ENCODE results near the gene ZDHHC17. TPM values are rescaled to one million over a fixed set of nuclear protein-coding genes. Genes with fewer than 3 reads are reported as not detected.

ZDHHC17 gene
- total and polyA plus RNA-seq, 2 donors (not counting 1 experiment from before 2014, with no cell fraction given), result 30.5 to 141 TPM

- no peak for DNase-seq (ENCODE audit: low read depth in 2 of 2)
- no peaks in the 10 kb centered on the region for H3K27me3 ChIP-seq (ENCODE audit: control insufficient read depth, insufficient read depth, low read length)
- TF ChIP-seq CTCF (conservative IDR thresholded peaks at IDR 0.05 in 1 of 2, IDR thresholded peaks at IDR 0.05 in 1 of 2; ENCODE audit: low read depth in 1 of 2, low read length in 2 of 2) (no peak), EZH2 (IDR thresholded peaks at IDR 0.05; ENCODE audit: low read length, missing control alignments) (no peak)
- no peak overlapping the region for H3K4me3 ChIP-seq (replicated peaks in 1 of 4; ENCODE audit: control extremely low read depth in 1 of 4, insufficient read depth in 1 of 4, low read depth in 3 of 4, low read length in 4 of 4)
- peaks cover 15% of the 10 kb centered on the region for H3K4me1 ChIP-seq (ENCODE audit: control insufficient read depth, extremely low read depth, insufficient read depth, low read length)
- H3K79me2 ChIP-seq (ENCODE audit: control insufficient read depth, insufficient read depth, low read length), result no peaks in the 10 kb centered on the region
- H3K9me3 ChIP-seq (ENCODE audit: control insufficient read depth, insufficient read depth, low read depth, low read length), result no peaks in the 10 kb centered on the region
- no peak overlapping the region for H3K27ac ChIP-seq (ENCODE audit: insufficient read depth, low read length)
- no peaks in the 10 kb centered on the region for H4K20me1 ChIP-seq (ENCODE audit: control insufficient read depth, extremely low read depth, insufficient read depth, low read length)
- no peak overlapping the region for H2AFZ ChIP-seq (ENCODE audit: low read length)
- H3K9ac ChIP-seq (ENCODE audit: insufficient read depth, low read length), result no peak overlapping the region
- H3K4me2 ChIP-seq (ENCODE audit: extremely low read depth, insufficient read depth, low read length), result no peak overlapping the region
- peaks cover 3% of the 10 kb centered on the region for H3K36me3 ChIP-seq (ENCODE audit: control insufficient read depth, insufficient read depth, low read length)
Measured at GRCh38 chr12:76860256-76860655, 96.3 kb downstream of the ZDHHC17 start.

- TF ChIP-seq EZH2 (IDR thresholded peaks at IDR 0.05; ENCODE audit: low read length, missing control alignments) (no peak), CTCF (conservative IDR thresholded peaks at IDR 0.05 in 1 of 2, IDR thresholded peaks at IDR 0.05 in 1 of 2; ENCODE audit: low read depth in 1 of 2, low read length in 2 of 2) (no peak)
- peak; percentile 73 to 95 for DNase-seq (ENCODE audit: low read depth in 2 of 2)
- Histone ChIP-seq H3K36me3 (ENCODE audit: control insufficient read depth, insufficient read depth, low read length) (peaks cover 3% of the 10 kb centered on the region), H4K20me1 (ENCODE audit: control insufficient read depth, extremely low read depth, insufficient read depth, low read length) (no peaks in the 10 kb centered on the region), H3K79me2 (ENCODE audit: control insufficient read depth, insufficient read depth, low read length) (no peaks in the 10 kb centered on the region), H3K4me1 (ENCODE audit: control insufficient read depth, extremely low read depth, insufficient read depth, low read length) (peaks cover 24% of the 10 kb centered on the region), H2AFZ (ENCODE audit: low read length) (no peak overlapping the region), H3K27ac (ENCODE audit: insufficient read depth, low read length) (peak overlapping the region; percentile 86), H3K4me2 (ENCODE audit: extremely low read depth, insufficient read depth, low read length) (peak overlapping the region; percentile 39), H3K9me3 (ENCODE audit: control insufficient read depth, insufficient read depth, low read depth, low read length) (no peaks in the 10 kb centered on the region), H3K9ac (ENCODE audit: insufficient read depth, low read length) (no peak overlapping the region), H3K4me3 (replicated peaks in 1 of 4; ENCODE audit: control extremely low read depth in 1 of 4, insufficient read depth in 1 of 4, low read depth in 3 of 4, low read length in 4 of 4) (peak overlapping the region in 1 of 4 experiments; percentile 1), H3K27me3 (ENCODE audit: control insufficient read depth, insufficient read depth, low read length) (no peaks in the 10 kb centered on the region)
Measured at GRCh38 chr12:76863005-76863670, 99.2 kb downstream of the ZDHHC17 start.

DNA sequence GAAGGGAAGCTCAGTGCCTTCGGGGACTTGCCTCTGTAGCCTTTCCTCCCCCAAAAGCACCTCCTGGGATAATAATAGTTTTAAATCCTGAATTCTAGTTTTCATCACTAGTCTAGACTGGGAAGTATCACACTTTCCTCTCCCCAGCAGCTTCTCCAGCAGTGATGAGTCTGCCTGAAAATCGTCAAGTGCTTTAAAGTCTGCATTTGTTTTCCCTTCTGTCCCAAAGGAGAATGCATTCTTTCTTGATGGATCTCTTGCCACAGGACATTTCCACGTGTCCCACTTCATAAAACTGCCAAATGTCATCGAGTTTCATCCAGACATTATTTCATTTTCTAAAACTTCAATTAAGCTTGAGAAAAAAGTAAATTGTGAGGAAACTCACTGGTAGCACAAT lies 99.9 kb downstream of the ZDHHC17 start:
- H3K4me2 ChIP-seq (ENCODE audit: extremely low read depth, insufficient read depth, low read length), result peak overlapping the region; percentile 39
- no peaks in the 10 kb centered on the region for H4K20me1 ChIP-seq (ENCODE audit: control insufficient read depth, extremely low read depth, insufficient read depth, low read length)
- no peaks in the 10 kb centered on the region for H3K27me3 ChIP-seq (ENCODE audit: control insufficient read depth, insufficient read depth, low read length)
- peaks cover 24% of the 10 kb centered on the region for H3K4me1 ChIP-seq (ENCODE audit: control insufficient read depth, extremely low read depth, insufficient read depth, low read length)
- TF ChIP-seq EZH2 (IDR thresholded peaks at IDR 0.05; ENCODE audit: low read length, missing control alignments) (no peak), CTCF (conservative IDR thresholded peaks at IDR 0.05 in 1 of 2, IDR thresholded peaks at IDR 0.05 in 1 of 2; ENCODE audit: low read depth in 1 of 2, low read length in 2 of 2) (no peak)
- H3K4me3 ChIP-seq (replicated peaks in 1 of 4; ENCODE audit: control extremely low read depth in 1 of 4, insufficient read depth in 1 of 4, low read depth in 3 of 4, low read length in 4 of 4), result peak overlapping the region in 1 of 4 experiments; percentile 1
- peak overlapping the region; percentile 86 for H3K27ac ChIP-seq (ENCODE audit: insufficient read depth, low read length)
- H2AFZ ChIP-seq (ENCODE audit: low read length), result no peak overlapping the region
- H3K36me3 ChIP-seq (ENCODE audit: control insufficient read depth, insufficient read depth, low read length), result peaks cover 3% of the 10 kb centered on the region
- H3K9me3 ChIP-seq (ENCODE audit: control insufficient read depth, insufficient read depth, low read depth, low read length), result no peaks in the 10 kb centered on the region
- DNase-seq (ENCODE audit: low read depth in 2 of 2), result peak; percentile 14 to 52
- H3K9ac ChIP-seq (ENCODE audit: insufficient read depth, low read length), result no peak overlapping the region
- no peaks in the 10 kb centered on the region for H3K79me2 ChIP-seq (ENCODE audit: control insufficient read depth, insufficient read depth, low read length)
